Activated CD8-positive, alpha-beta memory T cell treated with anti-CD3 and anti-CD28 coated beads, Interleukin-2, amount 10 ng/mL, durations not matched to agents 7 days and 5 days (primary cell): Measurements from ENCODE around the gene NLGN1. TPM values are rescaled to one million over a fixed set of nuclear protein-coding genes. Genes with fewer than 3 reads are reported as not detected.

Source experiments
- ATAC-seq: fragments of 150-1000 bp; cut with Tn5 transposase; one replicate; pipeline ENCODE4 v1.10.0; 2021; ENCODE audit warnings: moderate library complexity
- CTCF ChIA-PET: fragments of 350-600 bp; sonication (Branson Sonifier 250); formaldehyde crosslinking; loops from one replicate; lab custom pipeline; 2021; ENCODE audit warnings: antibody characterized with exemption; lab: Charles Lee
- DNase-seq: peaks from one replicate; pipeline ENCODE4 v3.0.0-alpha.2; 2020
- H3K27ac Mint-ChIP-seq: one replicate; pipeline ENCODE4 v1.8.0; 2021; ENCODE audit warnings: mild to moderate bottlenecking, mixed read lengths
- H3K27me3 Mint-ChIP-seq: one replicate; pipeline ENCODE4 v1.8.0; 2021; ENCODE audit warnings: mixed read lengths
- H3K36me3 Mint-ChIP-seq: one replicate; pipeline ENCODE4 v1.8.0; 2021; ENCODE audit warnings: mild to moderate bottlenecking, mixed read lengths
- H3K4me1 Mint-ChIP-seq: one replicate; pipeline ENCODE4 v1.8.0; 2021; ENCODE audit warnings: mixed read lengths
- H3K4me3 Mint-ChIP-seq: one replicate; pipeline ENCODE4 v1.8.0; 2021; ENCODE audit warnings: mild to moderate bottlenecking, moderate library complexity, mixed read lengths
- H3K9me3 Mint-ChIP-seq: one replicate; pipeline ENCODE4 v1.8.0; 2022; ENCODE audit warnings: low read depth, mixed read lengths
- total RNA-seq, 2 experiments: library from RNA; stranded (reverse); gene quantifications; one replicate each; pipeline ENCODE4 v1.2.3, GENCODE V29; 2021

The NLGN1 gene
- total RNA-seq, 2 experiments from 2014 or later, result not detected

DNA sequence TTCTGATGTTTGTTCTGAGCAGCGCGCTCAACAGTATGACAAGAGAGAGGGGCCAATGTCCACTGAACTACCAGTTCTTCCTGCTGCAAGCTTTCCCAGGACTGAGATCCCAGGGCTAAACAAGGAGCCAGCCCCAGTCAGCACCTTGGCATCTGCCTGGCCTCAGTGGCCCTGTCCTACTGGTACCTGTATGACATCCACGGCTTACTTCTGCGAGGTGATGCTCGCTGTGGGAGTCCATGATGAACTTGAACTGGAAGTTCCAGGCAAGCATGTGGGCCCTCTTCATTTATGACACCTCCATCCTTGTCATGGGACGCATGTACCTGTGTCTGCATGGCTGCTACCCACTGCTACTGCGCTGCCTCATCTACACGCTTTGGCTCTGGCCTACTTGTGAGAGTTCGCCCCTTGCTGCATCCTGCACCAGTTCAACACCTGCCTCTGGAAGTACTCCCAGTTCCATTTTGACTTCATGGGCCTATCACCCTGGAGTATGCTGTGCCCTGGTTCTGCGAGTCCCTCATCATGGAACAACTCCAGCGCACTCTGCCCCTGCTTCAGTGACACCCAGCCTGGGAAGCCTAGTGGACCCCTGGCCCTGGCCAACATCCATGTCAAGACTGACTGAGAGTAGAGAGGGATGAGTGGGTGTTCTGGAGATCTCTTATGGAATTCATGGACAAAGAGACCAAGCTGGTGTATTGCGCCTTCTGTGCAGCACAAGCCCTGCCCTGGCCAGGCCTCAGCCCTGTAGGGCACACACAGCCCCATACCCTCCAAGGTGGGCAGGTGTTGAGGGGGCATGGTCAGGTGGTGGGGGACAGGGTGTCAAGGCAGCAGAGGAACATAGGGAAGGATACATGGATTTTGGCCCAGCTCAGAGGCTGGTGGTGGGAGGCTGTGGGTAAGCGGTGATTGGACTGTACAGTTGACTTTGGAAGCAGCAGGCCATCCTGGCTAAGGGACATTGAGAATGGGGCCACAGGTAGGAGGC is 246.8 kb downstream of the NLGN1 start:
- Mint-ChIP-seq H3K4me3 (no peak overlapping the region), H3K27me3 (no peaks in the 10 kb centered on the region), H3K9me3 (peaks cover 7% of the 10 kb centered on the region), H3K4me1 (no peaks in the 10 kb centered on the region), H3K36me3 (no peaks in the 10 kb centered on the region), H3K27ac (no peak overlapping the region)
- ATAC-seq, result no peak
- no peak for DNase-seq
- CTCF ChIA-PET, result no interaction called here

DNA sequence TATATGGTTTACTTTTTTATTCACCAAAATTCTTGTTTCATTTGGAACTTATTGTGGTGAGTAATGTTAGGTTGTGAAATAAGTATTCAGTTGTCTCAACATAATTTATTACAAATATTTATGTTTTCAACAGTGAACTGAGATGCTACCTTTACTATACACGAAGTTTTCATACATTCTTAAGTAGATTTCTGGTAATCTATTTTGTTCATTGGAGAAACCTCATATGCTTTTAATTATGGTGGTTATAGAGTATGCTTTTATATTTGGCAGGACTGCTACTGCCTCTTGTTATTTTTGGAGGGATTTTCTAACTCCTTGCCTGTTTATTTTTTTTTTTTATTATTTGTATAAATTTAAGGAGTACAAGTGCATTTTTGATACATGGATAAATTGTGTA is 253.1 kb downstream of the NLGN1 start:
- ATAC-seq, result no peak
- no peak overlapping the region for H3K4me3 Mint-ChIP-seq
- H3K4me1 Mint-ChIP-seq, result no peaks in the 10 kb centered on the region
- no peaks in the 10 kb centered on the region for H3K9me3 Mint-ChIP-seq
- CTCF ChIA-PET, result no interaction called here
- H3K27ac Mint-ChIP-seq, result no peak overlapping the region
- DNase-seq, result no peak
- H3K27me3 Mint-ChIP-seq, result no peaks in the 10 kb centered on the region
- no peaks in the 10 kb centered on the region for H3K36me3 Mint-ChIP-seq

- Mint-ChIP-seq H3K27me3 (no peaks in the 10 kb centered on the region), H3K4me1 (no peaks in the 10 kb centered on the region), H3K36me3 (no peaks in the 10 kb centered on the region), H3K4me3 (no peak overlapping the region), H3K27ac (no peak overlapping the region), H3K9me3 (no peaks in the 10 kb centered on the region)
- CTCF ChIA-PET, result no interaction called here
- DNase-seq (no peak), ATAC-seq (no peak)
These were observed 254.5 kb downstream of the NLGN1 start for GRCh38 chr3:173652093-173652492.

- Mint-ChIP-seq H3K4me1 (no peaks in the 10 kb centered on the region), H3K4me3 (no peak overlapping the region), H3K9me3 (no peaks in the 10 kb centered on the region), H3K27ac (no peak overlapping the region), H3K27me3 (no peaks in the 10 kb centered on the region), H3K36me3 (no peaks in the 10 kb centered on the region)
- CTCF ChIA-PET, result no interaction called here
- ATAC-seq (no peak), DNase-seq (no peak)
These were observed 256.2 kb downstream of the NLGN1 start for GRCh38 chr3:173653781-173654180.

DNA sequence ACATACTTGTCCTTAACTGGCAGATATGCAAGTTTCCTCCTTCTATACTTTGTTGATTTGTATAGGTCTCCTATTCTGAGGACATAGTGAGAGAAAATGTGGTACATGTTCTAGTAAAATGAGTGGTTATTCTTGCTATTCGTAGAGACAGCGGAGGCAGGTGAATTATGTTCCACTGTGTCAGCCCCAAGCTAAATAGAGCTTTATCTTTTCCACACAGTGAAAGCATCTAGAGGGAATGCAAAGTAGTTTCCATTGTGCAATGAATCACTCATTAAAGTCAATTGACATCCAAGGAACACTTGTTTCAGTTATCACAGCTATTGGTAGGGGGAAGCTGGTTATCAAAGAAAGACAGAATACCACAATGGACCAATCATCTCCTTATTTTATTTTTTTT is 262.4 kb downstream of the NLGN1 start:
- Mint-ChIP-seq H3K9me3 (no peaks in the 10 kb centered on the region), H3K27ac (no peak overlapping the region)
- CTCF ChIA-PET, result no interaction called here

GRCh38 chr3:173660645-173661299 is 263.2 kb downstream of the NLGN1 start:
- no peaks in the 10 kb centered on the region for H3K36me3 Mint-ChIP-seq
- CTCF ChIA-PET, result no interaction called here
- DNase-seq, result no peak
- H3K27me3 Mint-ChIP-seq, result no peaks in the 10 kb centered on the region
- H3K4me1 Mint-ChIP-seq, result no peaks in the 10 kb centered on the region
- H3K4me3 Mint-ChIP-seq, result no peak overlapping the region
- peaks cover 2% of the 10 kb centered on the region for H3K9me3 Mint-ChIP-seq
- no peak for ATAC-seq
- no peak overlapping the region for H3K27ac Mint-ChIP-seq

More for the DNA sequence above, 262.4 kb downstream of the NLGN1 start:
- ATAC-seq (no peak), DNase-seq (no peak)
- H3K4me1 Mint-ChIP-seq, result no peaks in the 10 kb centered on the region
- no peak overlapping the region for H3K4me3 Mint-ChIP-seq
- H3K36me3 Mint-ChIP-seq, result no peaks in the 10 kb centered on the region
- H3K27me3 Mint-ChIP-seq, result no peaks in the 10 kb centered on the region

DNA sequence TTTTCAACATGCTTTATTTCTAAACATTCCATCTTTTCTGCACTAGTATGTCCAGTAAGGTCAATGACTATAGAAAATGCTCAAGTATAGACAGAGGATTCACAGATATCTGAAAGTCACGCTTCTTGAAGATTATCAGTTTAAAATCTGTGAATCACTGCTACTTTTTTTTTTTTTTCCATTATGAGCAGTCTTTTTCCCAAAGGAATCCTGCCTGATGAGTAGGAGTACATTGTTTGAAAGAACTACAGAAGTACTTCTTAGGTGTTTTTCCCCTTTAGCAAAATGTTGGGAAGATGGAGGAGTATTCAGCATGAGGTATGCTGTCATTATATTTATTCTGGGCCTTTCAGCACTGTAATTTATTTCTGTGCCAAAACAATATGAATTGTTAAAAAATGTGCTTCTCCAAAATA is 266.2 kb downstream of the NLGN1 start:
- CTCF ChIA-PET, result no interaction called here
- no peak for ATAC-seq
- H3K4me3 Mint-ChIP-seq, result no peak overlapping the region
- H3K27me3 Mint-ChIP-seq, result no peaks in the 10 kb centered on the region
- peaks cover 2% of the 10 kb centered on the region for H3K9me3 Mint-ChIP-seq
- H3K36me3 Mint-ChIP-seq, result no peaks in the 10 kb centered on the region
- H3K27ac Mint-ChIP-seq, result no peak overlapping the region
- no peaks in the 10 kb centered on the region for H3K4me1 Mint-ChIP-seq
- DNase-seq, result no peak

- no peak overlapping the region for H3K4me3 Mint-ChIP-seq
- H3K36me3 Mint-ChIP-seq, result no peaks in the 10 kb centered on the region
- no peaks in the 10 kb centered on the region for H3K4me1 Mint-ChIP-seq
- H3K27ac Mint-ChIP-seq, result no peak overlapping the region
- H3K27me3 Mint-ChIP-seq, result no peaks in the 10 kb centered on the region
- CTCF ChIA-PET, result no interaction called here
- ATAC-seq (no peak), DNase-seq (no peak)
- H3K9me3 Mint-ChIP-seq, result peaks cover 2% of the 10 kb centered on the region
These were observed 278.6 kb downstream of the NLGN1 start for GRCh38 chr3:173676094-173676493.

DNA sequence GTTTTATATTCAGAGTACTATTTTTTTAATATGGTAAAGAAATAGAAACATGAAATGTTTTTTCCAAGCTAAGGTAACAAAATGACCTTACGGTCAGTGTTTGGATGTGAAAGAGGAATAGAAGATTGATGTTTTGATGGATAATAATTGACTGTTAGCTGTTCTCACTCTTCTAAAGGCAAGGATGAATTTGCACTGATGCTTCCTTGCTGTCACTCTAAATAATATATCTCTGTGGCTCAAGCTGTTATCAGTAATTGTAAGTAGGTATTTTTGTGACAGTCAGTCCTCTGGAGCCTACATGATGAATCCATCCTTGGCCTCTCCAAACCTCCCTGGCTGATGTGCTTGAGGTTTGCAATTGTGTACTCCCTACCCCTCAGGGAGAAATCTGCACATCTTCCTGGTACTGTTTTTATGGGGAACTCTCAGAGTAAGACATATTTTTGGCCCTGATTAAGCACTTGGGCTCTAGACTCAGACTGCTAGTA is 283.7 kb downstream of the NLGN1 start:
- H3K9me3 Mint-ChIP-seq, result no peaks in the 10 kb centered on the region
- ATAC-seq, result no peak
- H3K27me3 Mint-ChIP-seq, result no peaks in the 10 kb centered on the region
- CTCF ChIA-PET, result no interaction called here
- H3K27ac Mint-ChIP-seq, result no peak overlapping the region
- no peak overlapping the region for H3K4me3 Mint-ChIP-seq
- no peak for DNase-seq
- H3K4me1 Mint-ChIP-seq, result no peaks in the 10 kb centered on the region
- no peaks in the 10 kb centered on the region for H3K36me3 Mint-ChIP-seq

DNA sequence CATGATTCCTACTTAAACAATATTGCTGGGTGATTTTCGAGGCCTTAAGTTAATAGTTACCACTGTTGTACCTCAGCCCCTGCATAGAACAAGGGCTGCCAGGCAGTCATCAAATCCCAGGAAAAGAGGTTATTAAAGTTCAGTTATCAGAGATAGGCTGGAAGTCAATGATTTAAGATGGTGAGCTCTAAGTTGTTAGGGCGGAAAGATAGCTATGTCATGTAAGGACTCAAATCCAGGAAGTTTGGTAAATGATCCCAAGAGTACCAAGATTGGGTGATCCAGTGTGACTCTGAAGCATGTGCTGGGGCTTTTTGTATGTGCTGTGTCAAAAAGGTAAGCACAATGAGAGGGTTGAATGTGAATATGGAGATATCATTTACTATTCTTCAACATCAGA is 287.9 kb downstream of the NLGN1 start:
- Mint-ChIP-seq H3K27me3 (no peaks in the 10 kb centered on the region), H3K4me3 (no peak overlapping the region), H3K27ac (no peak overlapping the region), H3K4me1 (no peaks in the 10 kb centered on the region), H3K36me3 (no peaks in the 10 kb centered on the region), H3K9me3 (no peaks in the 10 kb centered on the region)
- no peak for DNase-seq
- CTCF ChIA-PET, result no interaction called here
- ATAC-seq, result no peak

- CTCF ChIA-PET, result no interaction called here
- Mint-ChIP-seq H3K4me1 (no peaks in the 10 kb centered on the region), H3K9me3 (no peaks in the 10 kb centered on the region), H3K27me3 (no peaks in the 10 kb centered on the region), H3K4me3 (no peak overlapping the region), H3K27ac (no peak overlapping the region), H3K36me3 (no peaks in the 10 kb centered on the region)
- DNase-seq (no peak), ATAC-seq (no peak)
These were observed 290.8 kb downstream of the NLGN1 start for GRCh38 chr3:173688216-173688842.

- no peak for ATAC-seq
- DNase-seq, result no peak
- Mint-ChIP-seq H3K27ac (no peak overlapping the region), H3K36me3 (no peaks in the 10 kb centered on the region), H3K9me3 (no peaks in the 10 kb centered on the region), H3K4me3 (no peak overlapping the region), H3K27me3 (no peaks in the 10 kb centered on the region), H3K4me1 (no peaks in the 10 kb centered on the region)
- CTCF ChIA-PET, result no interaction called here
These were observed 293.1 kb downstream of the NLGN1 start for GRCh38 chr3:173690542-173691180.

GRCh38 chr3:173699353-173699752 is 301.8 kb downstream of the NLGN1 start:
- no peak for ATAC-seq
- H3K27me3 Mint-ChIP-seq, result no peaks in the 10 kb centered on the region
- no peak for DNase-seq
- H3K4me3 Mint-ChIP-seq, result no peak overlapping the region
- H3K36me3 Mint-ChIP-seq, result no peaks in the 10 kb centered on the region
- no peaks in the 10 kb centered on the region for H3K9me3 Mint-ChIP-seq
- no peak overlapping the region for H3K27ac Mint-ChIP-seq
- CTCF ChIA-PET, result no interaction called here
- H3K4me1 Mint-ChIP-seq, result no peaks in the 10 kb centered on the region
